Germinal center (tissue), 1 donor: ENCODE data around the gene P2RY8.

Experiments
- DNase-seq: peaks from one replicate; pipeline ENCODE4 v3.0.0; 2012; ENCODE audit warnings: mixed read lengths, low spot score

Gene P2RY8

DNA sequence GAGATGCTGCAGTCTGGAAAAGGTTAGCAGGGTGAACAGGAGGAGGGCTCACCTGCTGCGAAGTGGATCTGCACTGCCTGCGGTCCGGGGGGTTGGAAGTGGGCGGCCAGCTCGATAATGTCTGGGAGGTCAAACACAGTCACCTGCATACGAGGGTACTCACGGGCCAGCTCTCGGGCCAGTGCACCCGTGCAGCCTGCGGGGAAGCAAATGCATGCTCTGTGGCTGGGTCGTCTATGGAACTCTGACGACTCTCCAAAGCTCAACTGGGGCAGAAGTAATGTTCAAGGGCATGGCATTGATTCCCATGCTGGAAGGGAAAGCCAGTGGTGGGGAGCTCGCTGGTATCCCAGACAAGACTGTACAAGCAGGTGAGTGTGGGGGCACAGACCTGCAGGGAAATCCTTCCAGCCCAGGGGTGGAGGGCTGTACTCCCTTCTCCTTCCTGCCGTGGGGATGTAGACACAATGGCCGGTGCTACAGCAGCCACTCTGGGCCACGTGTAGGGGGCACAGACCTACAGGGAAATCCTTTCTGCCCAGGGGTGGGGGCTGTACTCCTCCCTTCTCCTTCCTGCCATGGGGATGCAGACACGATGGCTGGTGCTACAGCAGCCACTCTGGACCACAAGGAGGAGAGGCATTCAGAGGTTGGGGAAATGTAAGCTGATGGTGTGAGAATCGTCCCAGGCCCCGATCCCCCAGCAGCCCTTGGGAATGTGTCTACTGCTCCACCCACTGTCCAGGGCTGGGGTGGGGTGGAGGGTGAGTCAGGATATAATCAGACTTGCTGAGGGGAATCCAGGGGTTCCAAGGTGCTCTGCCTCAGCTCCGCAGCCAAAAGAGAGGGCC is 118.8 kb downstream of the P2RY8 start:
- no peak for DNase-seq

- DNase-seq: no peak
Measured at GRCh38 chrX:1416965-1417760, 119.8 kb downstream of the P2RY8 start.

- no peak for DNase-seq
Measured at GRCh38 chrX:1416327-1416784, 120.6 kb downstream of the P2RY8 start.
